ENCODE data around the gene CD300LD.

CD300LD gene

GRCh38 chr17:74547736-74548135 is 44.3 kb downstream of the CD300LD start:
- H3K4me2 ChIP-seq (ENCODE audit: low read depth, low read length, poor library complexity, severe bottlenecking): no peak overlapping the region
- H2AFZ ChIP-seq (ENCODE audit: low read depth, low read length, severe bottlenecking): no peak overlapping the region
- no peaks in the 10 kb centered on the region for H3F3A ChIP-seq (ENCODE audit: insufficient read depth)
- no peak for TF ChIP-seq CTCF (IDR thresholded peaks at IDR 0.05; ENCODE audit: insufficient read depth, low read length, poor library complexity, severe bottlenecking)
- TF ChIP-seq EZH2phosphoT487 (conservative IDR thresholded peaks at IDR 0.05; ENCODE audit: low read length): no peak
- no peaks in the 10 kb centered on the region for H3K79me2 ChIP-seq (ENCODE audit: insufficient read depth, low read length)
- no peaks in the 10 kb centered on the region for H3K36me3 ChIP-seq (ENCODE audit: low read length)
- H3K9me3 ChIP-seq (ENCODE audit: insufficient read depth, low read length): no peaks in the 10 kb centered on the region
- H3K27me3 ChIP-seq (ENCODE audit: low read length): no peaks in the 10 kb centered on the region
- no peak overlapping the region for H3K4me3 ChIP-seq (ENCODE audit: insufficient read depth, low read length, poor library complexity, severe bottlenecking)
- no peak overlapping the region for H3K27ac ChIP-seq (ENCODE audit: low read depth, low read length)
- no peak overlapping the region for H3K9ac ChIP-seq (ENCODE audit: low read length)
- no peaks in the 10 kb centered on the region for H3K9me2 ChIP-seq (replicated peaks; ENCODE audit: insufficient read depth, low read length)
- no peaks in the 10 kb centered on the region for H4K20me1 ChIP-seq (ENCODE audit: low read depth, low read length)

GRCh38 chr17:74547264-74547663 is 44.8 kb downstream of the CD300LD start:
- H3K36me3 ChIP-seq (ENCODE audit: low read length): no peaks in the 10 kb centered on the region
- H3F3A ChIP-seq (ENCODE audit: insufficient read depth): no peaks in the 10 kb centered on the region
- H4K20me1 ChIP-seq (ENCODE audit: low read depth, low read length): no peaks in the 10 kb centered on the region
- no peak overlapping the region for H3K4me3 ChIP-seq (ENCODE audit: insufficient read depth, low read length, poor library complexity, severe bottlenecking)
- no peak overlapping the region for H3K4me2 ChIP-seq (ENCODE audit: low read depth, low read length, poor library complexity, severe bottlenecking)
- H2AFZ ChIP-seq (ENCODE audit: low read depth, low read length, severe bottlenecking): no peak overlapping the region
- H3K27ac ChIP-seq (ENCODE audit: low read depth, low read length): no peak overlapping the region
- TF ChIP-seq CTCF (IDR thresholded peaks at IDR 0.05; ENCODE audit: insufficient read depth, low read length, poor library complexity, severe bottlenecking) (no peak), EZH2phosphoT487 (conservative IDR thresholded peaks at IDR 0.05; ENCODE audit: low read length) (no peak)
- H3K9ac ChIP-seq (ENCODE audit: low read length): no peak overlapping the region
- no peaks in the 10 kb centered on the region for H3K27me3 ChIP-seq (ENCODE audit: low read length)
- H3K9me3 ChIP-seq (ENCODE audit: insufficient read depth, low read length): no peaks in the 10 kb centered on the region
- H3K79me2 ChIP-seq (ENCODE audit: insufficient read depth, low read length): no peaks in the 10 kb centered on the region
- no peaks in the 10 kb centered on the region for H3K9me2 ChIP-seq (replicated peaks; ENCODE audit: insufficient read depth, low read length)

DNA sequence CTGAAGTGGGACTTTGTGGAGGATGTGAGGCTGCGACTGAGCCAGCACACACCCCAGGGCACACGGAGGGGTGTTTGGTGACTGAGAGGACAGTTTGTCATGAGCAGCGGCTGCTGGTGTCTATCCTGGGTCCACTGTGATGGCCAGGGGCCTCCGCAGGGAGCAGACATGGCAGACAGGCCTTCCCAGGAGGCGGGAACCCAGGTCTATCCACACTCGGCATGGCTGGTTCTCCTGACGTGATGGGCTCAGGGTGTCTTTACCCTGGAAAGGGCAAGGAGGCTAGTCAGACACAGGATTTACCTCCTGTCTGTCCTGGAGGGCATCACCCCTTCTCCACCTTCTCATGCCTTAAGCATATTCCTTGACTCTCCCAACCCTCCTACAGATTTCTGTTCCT is 45.5 kb downstream of the CD300LD start:
- H3K79me2 ChIP-seq (ENCODE audit: insufficient read depth, low read length): no peaks in the 10 kb centered on the region

More for the DNA sequence above, 45.5 kb downstream of the CD300LD start:
- Histone ChIP-seq H3K27ac (ENCODE audit: low read depth, low read length) (no peak overlapping the region), H3F3A (ENCODE audit: insufficient read depth) (no peaks in the 10 kb centered on the region), H2AFZ (ENCODE audit: low read depth, low read length, severe bottlenecking) (no peak overlapping the region), H3K4me2 (ENCODE audit: low read depth, low read length, poor library complexity, severe bottlenecking) (no peak overlapping the region), H3K9me3 (ENCODE audit: insufficient read depth, low read length) (no peaks in the 10 kb centered on the region), H3K36me3 (ENCODE audit: low read length) (no peaks in the 10 kb centered on the region), H3K9me2 (replicated peaks; ENCODE audit: insufficient read depth, low read length) (no peaks in the 10 kb centered on the region), H4K20me1 (ENCODE audit: low read depth, low read length) (no peaks in the 10 kb centered on the region), H3K9ac (ENCODE audit: low read length) (no peak overlapping the region), H3K4me3 (ENCODE audit: insufficient read depth, low read length, poor library complexity, severe bottlenecking) (no peak overlapping the region), H3K27me3 (ENCODE audit: low read length) (no peaks in the 10 kb centered on the region)
- TF ChIP-seq CTCF (IDR thresholded peaks at IDR 0.05; ENCODE audit: insufficient read depth, low read length, poor library complexity, severe bottlenecking) (no peak), EZH2phosphoT487 (conservative IDR thresholded peaks at IDR 0.05; ENCODE audit: low read length) (no peak)

Data from SU-DHL-6 (cell line).